ENCODE measurements around the gene DEUP1.
"Not testable (repeated sequence)": the region's sequence is repeated elsewhere in the genome, so short reads cannot be mapped to it uniquely, and the experiment has no call there.

DEUP1 gene

DNA sequence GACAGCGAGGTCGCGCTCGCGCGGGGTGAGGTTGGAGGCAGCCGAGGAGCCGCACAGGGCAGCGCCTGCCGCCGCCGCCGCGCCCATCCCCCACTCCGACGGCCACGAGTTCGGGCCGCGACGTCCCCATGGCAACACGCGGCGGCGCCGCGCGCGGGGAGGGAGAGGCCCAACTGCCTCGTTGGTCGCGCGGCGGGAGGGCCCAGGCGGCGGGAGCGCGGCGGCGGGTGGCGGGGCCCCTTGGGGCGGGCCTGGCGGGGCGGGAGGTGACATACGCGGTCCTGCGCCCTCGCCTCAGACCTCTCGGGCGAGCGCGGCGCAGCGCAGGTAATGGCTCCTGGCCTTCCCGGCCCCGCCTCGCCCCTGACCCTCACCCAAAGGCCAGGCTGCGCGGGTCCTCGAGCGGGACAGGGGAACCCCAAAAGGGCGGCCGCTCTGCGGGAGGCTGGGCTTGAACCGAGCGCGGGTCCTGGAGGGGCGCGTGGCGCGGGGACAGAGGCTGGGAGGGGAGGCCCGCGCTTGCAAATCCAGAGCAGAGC is at the start of gene DEUP1:
Gene DEUP1 (plus strand): TSS at position 297 of the 539 bp plus-strand sequence. CDS start 1,518 bp downstream, outside the sequence.
- peak; percentile 38 to 69 for DNase-seq

DNA sequence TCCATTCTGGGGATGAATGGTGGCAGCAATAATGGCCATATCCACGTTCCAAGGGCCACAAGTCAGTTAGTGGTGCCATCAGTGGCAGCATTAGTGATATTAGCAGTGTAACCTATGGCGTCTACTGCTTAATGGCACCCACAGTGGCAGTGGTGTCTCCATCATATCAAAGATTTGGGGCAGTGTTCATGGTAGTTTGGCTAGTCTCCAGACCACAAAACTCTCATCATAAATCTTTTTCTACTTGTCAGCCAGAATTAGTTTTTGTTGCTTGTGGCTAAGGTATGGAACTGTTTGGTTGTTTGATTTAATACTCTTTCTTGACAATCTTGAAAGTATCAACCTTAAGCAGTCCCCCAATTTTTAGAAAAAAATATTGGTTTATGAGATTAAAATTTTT is 45.1 kb upstream of the DEUP1 start:
- no peak for DNase-seq

GRCh38 chr11:93287434-93287833 is 43.1 kb upstream of the DEUP1 start:
- no peak for DNase-seq

- no peak for DNase-seq
Observed at GRCh38 chr11:93288079-93288478, 42.5 kb upstream of the DEUP1 start.

DNA sequence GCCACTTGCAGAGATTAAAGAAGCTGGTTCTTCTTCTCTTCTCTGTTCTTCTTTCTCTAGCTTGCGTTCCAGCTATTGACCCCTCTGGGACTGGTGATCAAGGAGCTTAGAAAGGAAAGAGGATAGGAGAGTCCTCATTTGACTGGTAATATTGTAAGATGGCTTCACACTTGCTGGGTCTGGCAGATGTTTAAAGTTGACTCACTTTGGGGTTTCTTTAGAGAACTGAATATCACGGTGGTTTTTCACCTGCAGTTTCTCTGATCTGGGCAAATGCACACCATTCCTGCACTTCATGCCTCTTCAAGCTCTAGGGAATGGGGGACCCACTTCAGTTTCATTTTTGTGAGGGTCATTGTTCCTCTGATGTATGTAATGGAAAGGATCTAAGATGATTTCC is 41.8 kb upstream of the DEUP1 start:
- no peak for DNase-seq

GRCh38 chr11:93289782-93290463 is 40.6 kb upstream of the DEUP1 start:
- no peak for DNase-seq

DNA sequence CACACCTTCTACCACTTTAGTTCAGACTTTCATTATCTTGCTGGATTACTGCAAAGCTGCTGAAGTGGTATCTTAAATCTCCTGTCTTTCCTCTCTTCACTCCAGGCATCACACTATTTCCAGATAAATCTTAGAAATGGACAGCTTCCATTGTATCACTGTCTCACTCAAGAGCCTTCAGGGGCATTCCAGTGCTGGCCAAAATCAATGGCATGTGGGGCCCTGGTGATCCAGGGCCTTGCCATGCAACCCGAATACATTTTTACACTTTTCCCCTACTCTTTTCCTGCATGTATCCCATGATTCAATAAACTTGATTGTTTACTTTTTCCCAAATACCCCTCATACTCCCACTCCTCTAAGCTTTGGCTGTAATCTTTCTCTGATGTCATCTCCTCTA is 39.4 kb upstream of the DEUP1 start:
- DNase-seq = no peak

DNA sequence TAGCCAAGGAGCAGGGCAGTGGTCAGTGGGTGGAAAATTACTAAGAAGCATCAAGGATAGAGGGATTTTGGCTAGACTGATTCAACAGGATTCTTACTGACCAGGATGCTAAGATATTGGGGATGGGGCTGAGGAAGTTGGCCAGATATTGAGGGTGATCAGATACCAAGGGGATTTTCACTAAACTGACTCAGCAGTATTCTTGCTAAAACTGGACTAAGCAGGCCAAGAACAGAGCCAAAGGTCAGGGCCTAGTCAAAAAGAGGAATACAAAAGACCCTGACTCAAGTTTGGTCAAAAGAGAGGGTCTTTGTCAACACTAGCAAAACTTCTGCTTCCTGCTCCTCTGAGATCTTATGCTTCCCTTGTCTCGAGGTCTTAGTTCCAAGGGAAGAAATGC is 38.6 kb upstream of the DEUP1 start:
- DNase-seq = no peak

GRCh38 chr11:93295921-93296575 is 34.5 kb upstream of the DEUP1 start:
- DNase-seq = no peak

DNA sequence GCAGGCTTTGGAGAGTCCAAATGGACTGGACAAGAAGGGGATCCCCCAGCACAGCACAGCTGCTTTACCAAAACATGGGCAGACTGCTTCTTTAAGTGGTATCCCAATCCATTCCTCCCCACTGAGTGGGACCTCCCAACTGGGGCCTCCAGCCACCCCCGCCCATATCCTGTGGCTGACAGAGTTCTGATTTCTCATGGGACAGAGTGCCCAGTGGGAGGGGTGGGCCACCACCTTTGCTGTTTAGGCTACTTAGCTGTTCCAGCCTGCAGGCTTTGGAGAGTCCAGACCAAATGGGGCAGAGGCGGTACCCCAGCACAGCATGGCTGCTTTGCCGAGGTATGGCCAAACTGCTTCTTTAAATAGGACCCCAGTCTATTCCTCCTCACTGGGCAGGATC is 26.9 kb upstream of the DEUP1 start:
- DNase-seq = no peak

DNA sequence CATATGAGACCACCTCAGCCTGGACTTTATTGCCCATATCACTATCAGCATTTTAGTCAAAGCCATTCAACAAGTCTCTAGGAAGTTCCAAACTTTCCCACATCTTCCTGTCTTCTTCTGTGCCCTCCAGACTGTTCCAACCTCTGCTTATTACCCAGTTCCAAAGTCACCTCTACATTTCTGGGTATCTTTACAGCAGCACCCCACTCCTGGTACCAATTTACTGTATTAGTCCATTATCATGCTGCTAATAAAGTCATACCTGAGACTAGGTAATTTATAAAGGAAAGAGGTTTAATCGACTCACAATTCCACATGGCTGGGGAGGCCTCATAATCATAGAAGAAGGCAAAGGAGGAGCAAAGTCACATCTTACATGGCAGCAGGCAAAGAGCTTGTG is 16.1 kb upstream of the DEUP1 start:
- not testable (repeated sequence) for DNase-seq

DNA sequence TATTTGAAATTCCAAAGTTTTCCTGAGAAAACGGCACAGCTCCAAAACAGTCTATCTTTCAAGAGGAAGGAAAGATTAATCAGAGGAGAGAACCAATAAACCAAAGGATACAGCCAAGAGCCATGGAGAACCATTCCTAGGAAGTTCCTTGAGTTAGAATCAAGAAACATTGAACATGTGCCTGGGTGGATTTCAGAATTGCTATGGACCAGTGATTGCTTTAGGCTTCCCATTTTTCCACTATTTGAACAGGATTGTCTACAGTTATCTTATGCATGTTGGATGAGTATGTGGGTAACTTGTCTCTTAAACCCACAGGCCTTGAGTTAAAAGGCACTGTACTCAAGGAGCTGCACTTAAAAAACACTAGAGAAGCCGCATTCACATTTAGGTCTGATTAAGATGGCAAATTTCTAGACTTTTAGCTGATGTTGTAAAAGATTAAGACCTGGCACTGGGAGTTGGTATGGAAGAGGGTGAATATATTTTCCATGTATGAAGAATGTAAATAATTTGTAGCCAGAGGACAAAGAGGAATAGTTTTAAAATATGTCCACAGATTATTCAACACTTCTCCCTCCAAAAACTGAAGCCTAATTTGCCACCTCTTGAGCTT is 11.2 kb upstream of the DEUP1 start:
- DNase-seq = no peak

DNA sequence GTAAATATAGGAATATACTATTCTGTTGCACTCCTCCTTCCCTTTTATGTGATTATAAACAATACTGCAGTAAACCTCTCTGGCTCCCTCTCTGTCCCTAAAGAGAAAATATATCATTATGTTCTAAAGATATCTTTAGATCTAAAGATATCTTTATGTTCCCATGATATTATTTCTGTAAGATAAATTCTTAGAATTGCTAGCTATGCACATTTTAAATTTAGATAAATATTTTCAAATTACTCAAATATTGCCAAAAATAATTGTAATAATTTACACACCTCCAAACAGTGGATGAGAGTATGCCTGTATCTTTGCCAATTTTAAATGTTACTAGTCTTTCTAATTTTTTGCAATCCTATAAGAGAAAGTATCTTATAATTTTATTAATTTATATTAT is 10.3 kb upstream of the DEUP1 start:
- DNase-seq = no peak

DNA sequence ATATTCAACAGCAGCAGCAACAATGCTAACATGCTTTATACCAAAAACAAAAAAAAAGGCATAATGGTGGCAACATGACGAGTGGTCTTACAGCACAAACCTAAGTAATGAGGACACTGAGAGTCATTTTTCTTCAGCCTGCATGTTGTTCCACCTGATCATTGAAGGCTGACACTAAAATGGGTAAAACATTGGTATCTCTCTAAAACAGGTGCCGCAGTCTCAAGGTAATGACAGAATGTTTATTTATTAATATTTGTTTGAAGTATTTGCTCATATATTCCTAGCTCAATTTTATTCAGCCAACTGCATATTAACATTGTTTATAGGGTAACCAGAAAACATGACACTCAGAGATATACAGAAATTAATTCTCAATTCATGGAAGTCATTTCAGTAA is 8.3 kb upstream of the DEUP1 start:
- no peak for DNase-seq

DNA sequence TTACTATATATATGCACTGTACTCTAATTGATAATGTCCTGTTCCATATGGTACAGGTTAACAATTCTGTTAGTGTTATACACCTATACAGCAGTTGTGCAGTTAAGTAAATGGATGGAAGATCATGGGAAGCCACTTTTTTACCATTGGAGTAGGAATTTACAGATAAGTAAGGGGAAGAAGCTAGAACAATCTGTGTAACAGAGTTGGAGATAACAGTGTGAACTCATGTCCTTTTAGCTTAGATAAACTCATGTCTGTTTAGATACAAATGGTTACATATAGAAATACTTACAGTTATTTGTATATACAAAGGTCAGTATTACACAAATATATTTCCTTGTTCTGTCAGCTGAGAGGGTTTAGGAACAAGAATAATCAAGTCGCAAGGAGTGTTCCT is 6.8 kb upstream of the DEUP1 start:
- no peak for DNase-seq

DNA sequence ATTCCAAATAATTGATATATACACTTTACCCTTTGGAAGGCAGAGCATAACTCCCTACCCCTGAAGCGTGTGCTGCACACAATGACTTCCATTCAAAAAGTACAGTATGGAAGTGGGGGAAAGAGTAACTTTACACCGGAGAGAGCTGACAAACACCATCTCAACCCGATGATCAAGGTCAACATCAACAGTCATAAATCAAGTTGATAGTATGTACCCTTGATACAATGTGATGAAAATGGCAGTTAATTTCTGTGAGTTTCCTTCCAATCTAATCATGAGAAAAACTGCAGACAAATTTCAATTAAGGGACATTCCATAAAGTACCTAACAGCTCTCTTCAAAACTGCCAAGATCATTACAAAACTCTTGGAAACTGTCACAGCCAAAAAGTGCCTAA is 6.0 kb upstream of the DEUP1 start:
- no peak for DNase-seq

GRCh38 chr11:93326681-93327080 is 3.9 kb upstream of the DEUP1 start:
- DNase-seq = no peak

DNA sequence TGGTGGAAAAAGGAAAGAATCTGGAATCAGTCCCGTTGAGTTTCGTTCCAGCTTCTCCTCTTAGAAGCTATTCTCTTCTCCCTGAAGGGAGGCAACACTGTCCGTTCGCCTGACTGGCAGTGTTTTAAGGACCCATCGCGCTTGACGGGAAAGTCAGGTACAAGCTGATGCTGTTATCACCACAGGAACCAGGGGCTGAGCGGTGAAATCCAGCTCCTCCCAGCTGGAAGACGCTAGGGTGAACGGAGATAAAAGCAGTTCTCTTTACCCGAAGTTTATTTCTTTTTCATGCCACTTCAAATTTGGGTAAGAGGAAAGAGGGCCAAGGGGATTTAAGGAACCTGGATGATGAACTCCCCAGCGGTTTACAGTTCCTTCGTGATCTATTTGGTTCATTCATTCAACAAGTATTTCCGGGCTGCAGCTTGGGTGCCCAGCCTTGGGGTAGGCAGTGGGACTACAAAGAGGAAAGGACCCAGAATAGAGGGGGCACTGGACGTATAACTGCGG is 551 bp upstream of the DEUP1 start:
- DNase-seq = peak; percentile 20 to 42

GRCh38 chr11:93340223-93340622 is 9.7 kb downstream of the DEUP1 start:
- no peak for DNase-seq

DNA sequence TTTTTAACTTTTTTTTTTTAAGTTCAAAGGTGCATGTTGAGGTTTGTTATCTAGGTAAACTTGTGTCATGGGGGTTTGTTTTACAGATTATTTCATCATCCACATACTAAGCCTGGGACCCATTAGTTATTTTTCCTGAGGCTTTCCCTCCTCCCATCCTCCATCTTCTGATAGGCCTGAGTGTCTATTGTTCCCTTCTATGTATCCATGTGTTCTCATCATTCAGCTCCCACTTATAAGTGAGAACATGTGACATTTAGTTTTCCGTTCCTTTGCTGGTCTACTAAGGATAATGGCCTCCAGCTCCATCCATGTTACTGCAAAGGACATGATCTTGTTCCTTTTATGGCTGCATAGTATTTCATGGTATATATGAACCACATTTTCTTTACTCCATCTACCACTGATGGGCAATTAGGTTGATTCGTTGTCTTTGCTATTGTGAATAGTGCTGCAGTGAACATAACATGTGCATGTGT is 14.4 kb downstream of the DEUP1 start:
- no peak for DNase-seq

- DNase-seq = no peak
Observed at GRCh38 chr11:93348930-93349329, 18.4 kb downstream of the DEUP1 start.

DNA sequence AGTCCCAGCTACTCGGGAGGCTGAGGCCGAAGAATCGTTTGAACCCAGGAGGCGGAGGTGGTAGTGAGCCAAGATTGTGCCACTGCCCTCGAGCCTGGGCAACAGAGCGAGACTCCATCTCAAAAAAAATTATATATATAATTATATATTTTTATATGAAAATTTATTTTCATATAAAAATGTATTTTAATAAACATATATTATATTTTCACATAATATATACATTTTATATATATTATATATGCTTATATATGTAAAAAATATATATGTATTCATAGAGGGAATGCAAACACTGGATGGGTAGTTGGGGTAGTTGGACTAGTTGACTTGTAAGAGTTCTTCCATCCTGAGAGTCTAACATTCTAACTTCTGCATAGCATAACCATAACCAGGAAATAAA is 20.3 kb downstream of the DEUP1 start:
- no peak for DNase-seq

DNA sequence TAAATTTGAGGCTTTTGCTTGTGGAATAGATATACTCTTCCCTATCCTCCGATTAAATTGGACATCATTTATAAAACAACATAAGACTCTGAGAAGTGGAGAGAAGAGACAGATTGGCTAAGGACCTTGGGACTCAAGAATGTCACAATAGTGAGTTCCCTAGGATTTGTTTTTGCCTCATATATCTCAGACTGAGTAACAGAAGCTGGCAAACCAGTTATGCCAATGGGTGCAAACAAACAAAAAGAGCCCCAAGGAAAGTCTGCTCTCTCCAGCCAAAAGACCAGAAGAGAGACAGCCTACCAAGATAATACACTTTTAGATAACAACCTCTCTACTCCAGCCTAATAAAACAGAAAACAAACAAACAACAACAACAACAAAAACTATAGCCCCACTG is 28.9 kb downstream of the DEUP1 start:
- DNase-seq = no peak

- DNase-seq = no peak
Observed at GRCh38 chr11:93361435-93361834, 30.9 kb downstream of the DEUP1 start.
